HepG2 (cell line): Measurements from ENCODE around the gene MRPL27. TPM values are rescaled to one million over a fixed set of nuclear protein-coding genes. Genes with fewer than 3 reads are reported as not detected.

ENCODE experiments used
- DR1 ChIP-seq: sonication (generic); formaldehyde crosslinking; IDR thresholded peaks from 2 replicates; pipeline ENCODE4 v1.8.0; 2021; ENCODE audit warnings: mild to moderate bottlenecking, missing genetic modification reagents, inconsistent platforms
- FIP1L1 ChIP-seq: fragments of 200-400 bp; formaldehyde crosslinking; IDR thresholded peaks from 2 replicates; pipeline ENCODE4 v1.6.1; 2018; ENCODE audit warnings: low read depth, mild to moderate bottlenecking, low read length, moderate library complexity, borderline replicate concordance; ENCODE audit not compliant: insufficient read depth
- HNRNPH1 ChIP-seq: fragments of 200-400 bp; formaldehyde crosslinking; optimal IDR thresholded peaks from 2 replicates; pipeline ENCODE3; 2017; ENCODE audit warnings: mild to moderate bottlenecking, low read depth, low read length
- HOXA9 ChIP-seq: sonication (generic); formaldehyde crosslinking; IDR thresholded peaks from 2 replicates; pipeline ENCODE4 v1.8.1; 2022; ENCODE audit warnings: missing genetic modification reagents, mild to moderate bottlenecking, moderate library complexity, borderline replicate concordance
- IRX3 ChIP-seq: sonication (generic); formaldehyde crosslinking; IDR thresholded peaks from 2 replicates; pipeline ENCODE4 v1.8.1; 2023; ENCODE audit warnings: mild to moderate bottlenecking, low read depth, missing genetic modification reagents, borderline replicate concordance
- KLF11 ChIP-seq: IDR thresholded peaks from 2 replicates; pipeline ENCODE4 v1.6.1; 2016; ENCODE audit warnings: missing compliant biosample characterization
- KLF16 ChIP-seq, 2 experiments: sonication (generic) in 1 of 2; formaldehyde crosslinking in 1 of 2; IDR thresholded peaks; 2 replicates each; pipeline versions ENCODE4 v1.6.1 to v1.8.0; 2016 to 2023; ENCODE audit warnings: missing genetic modification reagents in 2 of 2, missing compliant biosample characterization in 1 of 2
- MAZ ChIP-seq, 2 experiments: sonication (generic) in 1 of 2; formaldehyde crosslinking in 1 of 2; IDR thresholded peaks; 2 replicates each; pipeline versions ENCODE4 v1.5.0 to v1.6.1; 2012 to 2020; ENCODE audit warnings: low read depth in 2 of 2, mild to moderate bottlenecking in 2 of 2, borderline replicate concordance in 1 of 2, improper control_type of control experiment in 1 of 2, low read length in 1 of 2, missing genetic modification reagents in 1 of 2, moderate library complexity in 1 of 2
- MED13 ChIP-seq: sonication (generic); formaldehyde crosslinking; IDR thresholded peaks from 2 replicates; pipeline ENCODE4 v1.5.0; 2020; ENCODE audit warnings: missing genetic modification reagents
- PHF20 ChIP-seq: sonication (generic); formaldehyde crosslinking; IDR thresholded peaks from 2 replicates; pipeline ENCODE4 v1.5.0; 2020; ENCODE audit warnings: mild to moderate bottlenecking, missing genetic modification reagents
- RNF2 ChIP-seq: fragments of 450-650 bp; conservative IDR thresholded peaks from 2 replicates; pipeline ENCODE4 v1.6.1; 2016; ENCODE audit warnings: low read depth
- SIN3B ChIP-seq: fragments of 150-350 bp; IDR thresholded peaks from 2 replicates; pipeline ENCODE4 v1.6.1; 2014; ENCODE audit warnings: low read length
- STAT5B ChIP-seq: sonication (generic); formaldehyde crosslinking; IDR thresholded peaks from 2 replicates; pipeline ENCODE4 v1.4.0; 2020; ENCODE audit warnings: missing genetic modification reagents
- SYNCRIP ChIP-seq: fragments of 200-400 bp; formaldehyde crosslinking; IDR thresholded peaks from 2 replicates; pipeline ENCODE4 v1.6.1; 2018; ENCODE audit warnings: mild to moderate bottlenecking, low read depth, low read length; ENCODE audit not compliant: insufficient read depth
- TCF7 ChIP-seq: sonication (generic); IDR thresholded peaks from 2 replicates; pipeline ENCODE4 v1.6.1; 2016; ENCODE audit warnings: antibody characterized with exemption, low read depth
- TOPORS ChIP-seq: sonication (generic); formaldehyde crosslinking; IDR thresholded peaks from 2 replicates; pipeline ENCODE4 v1.8.0; 2023; ENCODE audit warnings: mild to moderate bottlenecking, missing genetic modification reagents
- ZBTB33 ChIP-seq: sonication (generic); formaldehyde crosslinking; IDR thresholded peaks from 2 replicates; pipeline ENCODE4 v1.4.0; 2020; ENCODE audit warnings: missing genetic modification reagents
- ZFP36 ChIP-seq: fragments of 150-350 bp; IDR thresholded peaks from 2 replicates; pipeline ENCODE4 v1.6.1; 2018; ENCODE audit warnings: borderline replicate concordance, low read length, low read depth; ENCODE audit not compliant: partially characterized antibody
- ZNF101 ChIP-seq: sonication (generic); formaldehyde crosslinking; IDR thresholded peaks from 2 replicates; pipeline ENCODE4 v1.4.0; 2020; ENCODE audit warnings: mild to moderate bottlenecking, low read depth, missing genetic modification reagents, borderline replicate concordance
- ZNF124 ChIP-seq: sonication (generic); formaldehyde crosslinking; IDR thresholded peaks from 2 replicates; pipeline ENCODE4 v1.4.0; 2020; ENCODE audit warnings: missing genetic modification reagents
- ZNF224 ChIP-seq: sonication (generic); formaldehyde crosslinking; IDR thresholded peaks from 2 replicates; pipeline ENCODE4 v1.5.0; 2020; ENCODE audit warnings: mild to moderate bottlenecking, missing genetic modification reagents
- ZNF687 ChIP-seq: sonication (generic); formaldehyde crosslinking; IDR thresholded peaks from 2 replicates; pipeline ENCODE4 v1.5.1; 2020; ENCODE audit warnings: mild to moderate bottlenecking, missing genetic modification reagents, moderate library complexity
- ZNF747 ChIP-seq: sonication (generic); formaldehyde crosslinking; IDR thresholded peaks from 2 replicates; pipeline ENCODE4 v1.8.1; 2023; ENCODE audit warnings: missing genetic modification reagents, mild to moderate bottlenecking, borderline replicate concordance
- polyA plus RNA-seq, 8 experiments: library from polyadenylated mRNA; depleted of rRNA in 3 of 8; stranded (reverse) in 7 of 8; unstranded in 1 of 8; fragments of >200 nt; fragmentation: Illumina TruSeq in 4 of 8; extraction: Trizol in 4 of 8; gene quantifications; 2 replicates each; pipeline versions ENCODE4 v1.2.1 to v1.2.3, GENCODE V29; 2011 to 2016; ENCODE audit warnings: low read depth in 4 of 8, missing spikeins in 1 of 8, mixed read lengths in 1 of 8; ENCODE audit not compliant: insufficient read depth in 1 of 8
- total RNA-seq, 5 experiments: library from RNA; depleted of rRNA; stranded (reverse); fragments of >200 nt; fragmentation: Illumina TruSeq; extraction: Trizol; gene quantifications; 2 replicates each; pipeline ENCODE4 v1.2.3, GENCODE V29; 2016; ENCODE audit warnings: low read depth in 1 of 5

MRPL27 gene
- total and polyA plus RNA-seq, 2 of the 13 experiments (the other 11 are each of a cell fraction or from before 2014, with no cell fraction given), result 137 to 217 TPM

- TF ChIP-seq ZBTB33 (CRISPR knock-in tag) (peak; percentile 94), ZNF747 (peak; percentile 99), KLF11 (peak; percentile 79; the same call in 1 of the 2 replicates), ZNF124 (CRISPR knock-in tag) (peak; percentile 95), MAZ (IDR thresholded peaks at IDR 0.05; ENCODE audit: borderline replicate concordance, low read depth, low read length) (peak; percentile 89), MAZ (CRISPR knock-in tag; IDR thresholded peaks at IDR 0.05; ENCODE audit: low read depth) (peak; percentile 100), TCF7 (no peak), STAT5B (CRISPR knock-in tag) (peak; percentile 95), HNRNPH1 (no peak), ZNF687 (CRISPR knock-in tag) (peak; percentile 99), SIN3B (peak; percentile 78; the same call in 1 of the 2 replicates), ZNF224 (CRISPR knock-in tag) (peak; percentile 94; the same call in 1 of the 2 replicates), KLF16 (CRISPR knock-in tag; IDR thresholded peaks at IDR 0.05) (peak; percentile 13 to 99; a peak in 2 of 4 replicates), SYNCRIP (no peak), RNF2 (peak; percentile 93), IRX3 (CRISPR knock-in tag) (peak; percentile 97), FIP1L1 (no peak), HOXA9 (CRISPR knock-in tag) (peak; percentile 87; the same call in 1 of the 2 replicates), DR1 (CRISPR knock-in tag) (peak; percentile 96), ZNF101 (no peak), TOPORS (CRISPR knock-in tag) (peak; percentile 100), PHF20 (peak; percentile 98), MED13 (peak; percentile 86), ZFP36 (no peak)
Observed at GRCh38 chr17:50397111-50397918, 24.3 kb upstream of the MRPL27 start, which contains the start of gene LRRC59 (continued).
